AG09319 (cell line): ENCODE results near the gene TMC2.

Source experiments
- DNase-seq: peaks from one replicate; pipeline ENCODE4 v3.0.0-alpha.2; 2010; ENCODE audit warnings: low read depth; ENCODE audit errors: extremely low read depth
- CTCF ChIP-seq: IDR thresholded peaks from 2 replicates; pipeline ENCODE4 v1.5.1; 2011; ENCODE audit warnings: low read depth, mild to moderate bottlenecking, inconsistent platforms, low read length, moderate library complexity

Gene TMC2

GRCh38 chr20:2606507-2607006, 70.2 kb downstream of the TMC2 start:
- no peak for TF ChIP-seq CTCF
- no peak for DNase-seq

GRCh38 chr20:2610326-2610725, 74.0 kb downstream of the TMC2 start:
- TF ChIP-seq CTCF = no peak
- DNase-seq = no peak

- DNase-seq = no peak
- TF ChIP-seq CTCF = no peak
Observed at GRCh38 chr20:2610941-2611720, 74.8 kb downstream of the TMC2 start.

- no peak for DNase-seq
- no peak for TF ChIP-seq CTCF
Observed at GRCh38 chr20:2612073-2612472, 75.7 kb downstream of the TMC2 start.

- no peak for TF ChIP-seq CTCF
- no peak for DNase-seq
Observed at GRCh38 chr20:2616634-2617033, 80.3 kb downstream of the TMC2 start.

GRCh38 chr20:2617099-2617714, 80.8 kb downstream of the TMC2 start:
- TF ChIP-seq CTCF = no peak
- no peak for DNase-seq

- no peak for TF ChIP-seq CTCF
Observed at GRCh38 chr20:2618815-2619214, 82.4 kb downstream of the TMC2 start.

More at GRCh38 chr20:2618815-2619214, 82.4 kb downstream of the TMC2 start:
- no peak for DNase-seq
